Peyer's patch (tissue), 4 donors: ENCODE results near the gene BLTP3A.

Source experiments
- POLR2A ChIP-seq, 2 donors: fragments of 450-650 bp; IDR thresholded peaks; one replicate each; pipeline ENCODE4 v1.5.1; 2017; ENCODE audit warnings: antibody characterized with exemption in 2 of 2, mild to moderate bottlenecking in 2 of 2, moderate library complexity in 2 of 2
- TF ChIP-seq, protein P1 (sequence below), 6 experiments: fragments of 450-650 bp in 4 of 6; fragments of 200-600 bp in 2 of 6; sonication (generic) in 1 of 6; IDR thresholded peaks; one replicate each; pipeline ENCODE4 v1.5.1; 2017 to 2019; ENCODE audit warnings: antibody characterized with exemption in 6 of 6, mild to moderate bottlenecking in 3 of 6, moderate library complexity in 1 of 6

GRCh38 chr6:34791164-34791700 is 651 bp upstream of the BLTP3A start:
- TF ChIP-seq, protein P1, sequence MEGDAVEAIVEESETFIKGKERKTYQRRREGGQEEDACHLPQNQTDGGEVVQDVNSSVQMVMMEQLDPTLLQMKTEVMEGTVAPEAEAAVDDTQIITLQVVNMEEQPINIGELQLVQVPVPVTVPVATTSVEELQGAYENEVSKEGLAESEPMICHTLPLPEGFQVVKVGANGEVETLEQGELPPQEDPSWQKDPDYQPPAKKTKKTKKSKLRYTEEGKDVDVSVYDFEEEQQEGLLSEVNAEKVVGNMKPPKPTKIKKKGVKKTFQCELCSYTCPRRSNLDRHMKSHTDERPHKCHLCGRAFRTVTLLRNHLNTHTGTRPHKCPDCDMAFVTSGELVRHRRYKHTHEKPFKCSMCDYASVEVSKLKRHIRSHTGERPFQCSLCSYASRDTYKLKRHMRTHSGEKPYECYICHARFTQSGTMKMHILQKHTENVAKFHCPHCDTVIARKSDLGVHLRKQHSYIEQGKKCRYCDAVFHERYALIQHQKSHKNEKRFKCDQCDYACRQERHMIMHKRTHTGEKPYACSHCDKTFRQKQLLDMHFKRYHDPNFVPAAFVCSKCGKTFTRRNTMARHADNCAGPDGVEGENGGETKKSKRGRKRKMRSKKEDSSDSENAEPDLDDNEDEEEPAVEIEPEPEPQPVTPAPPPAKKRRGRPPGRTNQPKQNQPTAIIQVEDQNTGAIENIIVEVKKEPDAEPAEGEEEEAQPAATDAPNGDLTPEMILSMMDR (IDR thresholded peaks at IDR 0.05) = no peak
- TF ChIP-seq POLR2A (IDR thresholded peaks at IDR 0.05) = no peak
